GM23338 (cell line): ENCODE measurements around the gene SLC5A12. TPM values are rescaled to one million over a fixed set of nuclear protein-coding genes. Genes with fewer than 3 reads are reported as not detected.

ENCODE experiments used
- ATAC-seq: fragments of 200-7000 bp; cut with Tn5 transposase; 3 replicates; pipeline ENCODE4 v1.9.1; 2020
- DNase-seq: peaks from one replicate; pipeline ENCODE4 v3.0.0-alpha.2; 2015; ENCODE audit warnings: low spot score
- H2AFZ ChIP-seq: fragments of 200-600 bp; sonication (generic); 2 replicates; pipeline ENCODE4 v1.8.0; 2016; ENCODE audit warnings: antibody characterized with exemption, mild to moderate bottlenecking, moderate library complexity
- H3F3A ChIP-seq: fragments of 200-600 bp; sonication (generic); replicated peaks from 2 replicates; pipeline ENCODE4 v1.8.0; 2017; ENCODE audit warnings: antibody characterized with exemption, mixed run types, low read depth
- H3K27ac ChIP-seq: fragments of 200-600 bp; sonication (generic); 2 replicates; pipeline ENCODE4 v1.6.1; 2016; ENCODE audit warnings: low read depth
- H3K27me3 ChIP-seq: fragments of 200-600 bp; sonication (generic); 2 replicates; pipeline ENCODE4 v1.8.0; 2016; ENCODE audit warnings: mild to moderate bottlenecking, mixed run types, moderate library complexity; ENCODE audit not compliant: insufficient read depth
- H3K36me3 ChIP-seq: fragments of 200-600 bp; sonication (generic); 2 replicates; pipeline ENCODE4 v1.8.0; 2016; ENCODE audit warnings: mild to moderate bottlenecking; ENCODE audit not compliant: insufficient read depth
- H3K4me1 ChIP-seq: fragments of 200-600 bp; sonication (generic); 2 replicates; pipeline ENCODE4 v1.8.0; 2016; ENCODE audit warnings: mild to moderate bottlenecking, moderate library complexity; ENCODE audit not compliant: insufficient read depth
- H3K4me2 ChIP-seq: fragments of 200-600 bp; sonication (generic); 2 replicates; pipeline ENCODE4 v1.7.1; 2017; ENCODE audit warnings: mixed run types
- H3K4me3 ChIP-seq: fragments of 200-600 bp; sonication (generic); 2 replicates; pipeline ENCODE4 v1.6.1; 2016; ENCODE audit warnings: mixed run types
- H3K79me2 ChIP-seq: fragments of 200-600 bp; sonication (generic); replicated peaks from 2 replicates; pipeline ENCODE4 v1.8.0; 2017; ENCODE audit warnings: mild to moderate bottlenecking; ENCODE audit not compliant: insufficient read depth
- H3K9me2 ChIP-seq: fragments of 200-600 bp; sonication (generic); 2 replicates; pipeline ENCODE4 v1.8.0; 2017; ENCODE audit not compliant: insufficient read depth
- H4K20me1 ChIP-seq: fragments of 200-600 bp; sonication (generic); replicated peaks from 2 replicates; pipeline ENCODE4 v1.8.0; 2017; ENCODE audit warnings: mild to moderate bottlenecking; ENCODE audit not compliant: insufficient read depth
- H3K27ac Mint-ChIP-seq: 2 replicates; pipeline ENCODE4 v1.8.0; 2020; ENCODE audit warnings: inconsistent platforms, mild to moderate bottlenecking, moderate library complexity, mixed read lengths
- H3K27me3 Mint-ChIP-seq: 3 replicates; pipeline ENCODE4 v1.8.0; 2022; ENCODE audit warnings: low read depth, mild to moderate bottlenecking, moderate library complexity, mixed read lengths, inconsistent platforms; ENCODE audit not compliant: insufficient read depth, poor library complexity
- H3K36me3 Mint-ChIP-seq: 3 replicates; pipeline ENCODE4 v1.8.0; 2021; ENCODE audit warnings: low read depth, mild to moderate bottlenecking, inconsistent platforms, moderate library complexity, mixed read lengths
- H3K4me1 Mint-ChIP-seq: 3 replicates; pipeline ENCODE4 v1.8.0; 2020; ENCODE audit warnings: mild to moderate bottlenecking, inconsistent platforms, mixed read lengths
- H3K4me3 Mint-ChIP-seq: 3 replicates; pipeline ENCODE4 v1.8.0; 2021; ENCODE audit warnings: moderate library complexity, mild to moderate bottlenecking, inconsistent platforms, mixed read lengths
- H3K9me3 Mint-ChIP-seq: 3 replicates; pipeline ENCODE4 v1.8.0; 2020; ENCODE audit warnings: moderate library complexity, mild to moderate bottlenecking, inconsistent platforms, mixed read lengths
- ETS1 ChIP-seq: IDR thresholded peaks from 2 replicates; pipeline ENCODE4 v1.6.1; 2016; ENCODE audit warnings: antibody characterized with exemption
- EZH2phosphoT487 ChIP-seq: fragments of 200-600 bp; sonication (generic); IDR thresholded peaks from one replicate; pipeline ENCODE4 v1.8.1; 2018; ENCODE audit warnings: antibody characterized with exemption; ENCODE audit not compliant: unreplicated experiment
- POLR2AphosphoS5 ChIP-seq: IDR thresholded peaks from 2 replicates; pipeline ENCODE4 v1.6.1; 2016; ENCODE audit warnings: antibody characterized with exemption, low read depth
- STAT1 ChIP-seq: IDR thresholded peaks from one replicate; pipeline ENCODE4 v1.6.1; 2016; ENCODE audit warnings: antibody characterized with exemption; ENCODE audit not compliant: unreplicated experiment
- ZNF114 ChIP-seq: fragments of 250-450 bp; sonication (Bioruptor Pico); IDR thresholded peaks from 2 replicates; pipeline ENCODE4 v1.5.0; 2020; ENCODE audit warnings: mild to moderate bottlenecking, moderate library complexity
- ZNF331 ChIP-seq: fragments of 250-450 bp; sonication (Bioruptor Pico); IDR thresholded peaks from 2 replicates; pipeline ENCODE4 v1.5.0; 2020; ENCODE audit warnings: low read depth, mild to moderate bottlenecking, moderate library complexity
- ZNF462 ChIP-seq: fragments of 250-450 bp; sonication (Bioruptor Pico); IDR thresholded peaks from 2 replicates; pipeline ENCODE4 v1.5.0; 2020; ENCODE audit warnings: mild to moderate bottlenecking, moderate library complexity
- polyA plus RNA-seq: library from polyadenylated mRNA; unstranded; fragments of >200 nt; fragmentation: Nextera tagmentation; extraction: Ambion mirVana; gene quantifications from 2 replicates; pipeline ENCODE4 v1.2.1, GENCODE V29; 2016
- total RNA-seq: library from RNA; depleted of rRNA; stranded (reverse); fragments of >200 nt; shearing (Covaris generic); gene quantifications from 2 replicates; pipeline ENCODE4 v1.2.3, GENCODE V29; 2014
- TF ChIP-seq, protein P1 (sequence below), 2 experiments: fragments of 200-600 bp in 1 of 2; sonication (generic) in 1 of 2; conservative IDR thresholded peaks; 2 replicates each; pipeline versions ENCODE4 v1.5.1 to v1.6.1; 2016 to 2017; ENCODE audit warnings: antibody characterized with exemption in 2 of 2, low read depth in 2 of 2, mild to moderate bottlenecking in 2 of 2, moderate library complexity in 1 of 2

The SLC5A12 gene
- total and polyA plus RNA-seq, 2 experiments from 2014 or later: 0.60 to 1.4 TPM

GRCh38 chr11:26719998-26720397 lies 1.9 kb downstream of the SLC5A12 start:
- no peak overlapping the region for H3K4me2 ChIP-seq
- H3K4me3 ChIP-seq: no peak overlapping the region
- H3F3A ChIP-seq: no peaks in the 10 kb centered on the region
- H3K79me2 ChIP-seq: no peaks in the 10 kb centered on the region
- Mint-ChIP-seq H3K27me3 (no peaks in the 10 kb centered on the region), H3K4me3 (no peak overlapping the region), H3K9me3 (no peaks in the 10 kb centered on the region), H3K36me3 (no peaks in the 10 kb centered on the region), H3K4me1 (no peaks in the 10 kb centered on the region), H3K27ac (no peak overlapping the region)
- H2AFZ ChIP-seq: no peak overlapping the region
- DNase-seq: no peak
- no peak for ATAC-seq
- no peaks in the 10 kb centered on the region for H3K27me3 ChIP-seq
- TF ChIP-seq STAT1 (no peak), EZH2phosphoT487 (no peak), ETS1 (no peak), POLR2AphosphoS5 (no peak), ZNF331 (CRISPR knock-in tag) (no peak), ZNF114 (CRISPR knock-in tag) (no peak), ZNF462 (CRISPR knock-in tag) (no peak)
- TF ChIP-seq, protein P1, sequence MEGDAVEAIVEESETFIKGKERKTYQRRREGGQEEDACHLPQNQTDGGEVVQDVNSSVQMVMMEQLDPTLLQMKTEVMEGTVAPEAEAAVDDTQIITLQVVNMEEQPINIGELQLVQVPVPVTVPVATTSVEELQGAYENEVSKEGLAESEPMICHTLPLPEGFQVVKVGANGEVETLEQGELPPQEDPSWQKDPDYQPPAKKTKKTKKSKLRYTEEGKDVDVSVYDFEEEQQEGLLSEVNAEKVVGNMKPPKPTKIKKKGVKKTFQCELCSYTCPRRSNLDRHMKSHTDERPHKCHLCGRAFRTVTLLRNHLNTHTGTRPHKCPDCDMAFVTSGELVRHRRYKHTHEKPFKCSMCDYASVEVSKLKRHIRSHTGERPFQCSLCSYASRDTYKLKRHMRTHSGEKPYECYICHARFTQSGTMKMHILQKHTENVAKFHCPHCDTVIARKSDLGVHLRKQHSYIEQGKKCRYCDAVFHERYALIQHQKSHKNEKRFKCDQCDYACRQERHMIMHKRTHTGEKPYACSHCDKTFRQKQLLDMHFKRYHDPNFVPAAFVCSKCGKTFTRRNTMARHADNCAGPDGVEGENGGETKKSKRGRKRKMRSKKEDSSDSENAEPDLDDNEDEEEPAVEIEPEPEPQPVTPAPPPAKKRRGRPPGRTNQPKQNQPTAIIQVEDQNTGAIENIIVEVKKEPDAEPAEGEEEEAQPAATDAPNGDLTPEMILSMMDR (conservative IDR thresholded peaks at IDR 0.05; ENCODE audit: low read depth in 2 of 2): no peak
- no peaks in the 10 kb centered on the region for H3K36me3 ChIP-seq
- H3K27ac ChIP-seq: no peak overlapping the region
- no peaks in the 10 kb centered on the region for H3K4me1 ChIP-seq
- H4K20me1 ChIP-seq: no peaks in the 10 kb centered on the region
- no peaks in the 10 kb centered on the region for H3K9me2 ChIP-seq
